ENCODE data around the gene LYAR. TPM values are rescaled to one million over a fixed set of nuclear protein-coding genes. Genes with fewer than 3 reads are reported as not detected.
A peak's percentile ranks its signal among the peaks of the same experiment; 100 is the strongest.

The LYAR gene
- total RNA-seq, 2 donors from 2014 or later = 14.2 to 20.8 TPM

DNA sequence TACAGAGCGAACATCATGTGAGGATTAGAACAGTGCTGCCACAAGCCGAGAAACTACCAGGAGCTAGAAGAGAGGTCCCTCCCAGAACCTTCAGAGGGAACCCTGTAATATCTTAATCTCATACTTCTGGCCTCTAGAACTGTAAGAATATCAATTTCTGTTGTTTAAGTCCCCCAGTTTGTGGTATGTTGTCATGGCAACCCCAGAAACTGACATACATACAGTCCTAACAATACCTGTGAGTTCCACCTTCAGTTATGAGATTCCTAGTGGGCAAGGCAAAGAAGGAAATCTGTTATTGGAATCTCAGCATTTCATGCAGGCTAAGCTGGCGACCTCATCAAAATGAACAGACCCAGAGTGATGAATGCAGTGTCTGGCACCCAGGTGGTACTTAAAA lies 42.6 kb upstream of the LYAR start:
- H3K4me3 ChIP-seq = no peak overlapping the region
- H3K36me3 ChIP-seq = no peaks in the 10 kb centered on the region
- no peak overlapping the region for H3K27ac ChIP-seq
- DNase-seq (ENCODE audit: low spot score) = no peak
- no peaks in the 10 kb centered on the region for H3K4me1 ChIP-seq
- H3K27me3 ChIP-seq = no peaks in the 10 kb centered on the region
- TF ChIP-seq, protein P1, sequence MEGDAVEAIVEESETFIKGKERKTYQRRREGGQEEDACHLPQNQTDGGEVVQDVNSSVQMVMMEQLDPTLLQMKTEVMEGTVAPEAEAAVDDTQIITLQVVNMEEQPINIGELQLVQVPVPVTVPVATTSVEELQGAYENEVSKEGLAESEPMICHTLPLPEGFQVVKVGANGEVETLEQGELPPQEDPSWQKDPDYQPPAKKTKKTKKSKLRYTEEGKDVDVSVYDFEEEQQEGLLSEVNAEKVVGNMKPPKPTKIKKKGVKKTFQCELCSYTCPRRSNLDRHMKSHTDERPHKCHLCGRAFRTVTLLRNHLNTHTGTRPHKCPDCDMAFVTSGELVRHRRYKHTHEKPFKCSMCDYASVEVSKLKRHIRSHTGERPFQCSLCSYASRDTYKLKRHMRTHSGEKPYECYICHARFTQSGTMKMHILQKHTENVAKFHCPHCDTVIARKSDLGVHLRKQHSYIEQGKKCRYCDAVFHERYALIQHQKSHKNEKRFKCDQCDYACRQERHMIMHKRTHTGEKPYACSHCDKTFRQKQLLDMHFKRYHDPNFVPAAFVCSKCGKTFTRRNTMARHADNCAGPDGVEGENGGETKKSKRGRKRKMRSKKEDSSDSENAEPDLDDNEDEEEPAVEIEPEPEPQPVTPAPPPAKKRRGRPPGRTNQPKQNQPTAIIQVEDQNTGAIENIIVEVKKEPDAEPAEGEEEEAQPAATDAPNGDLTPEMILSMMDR (IDR thresholded peaks at IDR 0.05) = no peak
- no peaks in the 10 kb centered on the region for H3K9me3 ChIP-seq

DNA sequence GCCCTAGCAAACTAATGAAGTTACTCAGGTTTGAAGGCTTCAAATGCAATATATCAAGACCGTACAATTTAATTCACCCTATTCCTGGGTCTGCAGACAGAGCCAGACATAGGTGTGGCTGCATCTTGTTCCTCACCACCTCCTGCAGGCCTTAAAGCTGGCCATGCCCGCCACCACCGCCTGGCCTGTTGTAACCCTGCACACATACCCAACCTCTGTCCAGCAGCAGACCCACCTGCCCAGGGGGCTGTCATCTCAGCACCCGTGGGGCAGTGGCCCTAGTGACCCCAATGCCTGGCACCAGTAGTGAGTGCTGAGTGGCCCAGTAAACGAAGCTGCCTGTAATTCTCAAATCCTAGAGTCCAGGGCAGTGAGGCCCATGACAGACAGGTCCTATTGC lies 40.8 kb upstream of the LYAR start:
- no peaks in the 10 kb centered on the region for H3K27me3 ChIP-seq
- H3K36me3 ChIP-seq = no peaks in the 10 kb centered on the region
- no peaks in the 10 kb centered on the region for H3K9me3 ChIP-seq
- TF ChIP-seq, protein P1 (IDR thresholded peaks at IDR 0.05) = no peak
- no peak overlapping the region for H3K4me3 ChIP-seq
- no peaks in the 10 kb centered on the region for H3K4me1 ChIP-seq
- H3K27ac ChIP-seq = no peak overlapping the region
- no peak for DNase-seq (ENCODE audit: low spot score)

DNA sequence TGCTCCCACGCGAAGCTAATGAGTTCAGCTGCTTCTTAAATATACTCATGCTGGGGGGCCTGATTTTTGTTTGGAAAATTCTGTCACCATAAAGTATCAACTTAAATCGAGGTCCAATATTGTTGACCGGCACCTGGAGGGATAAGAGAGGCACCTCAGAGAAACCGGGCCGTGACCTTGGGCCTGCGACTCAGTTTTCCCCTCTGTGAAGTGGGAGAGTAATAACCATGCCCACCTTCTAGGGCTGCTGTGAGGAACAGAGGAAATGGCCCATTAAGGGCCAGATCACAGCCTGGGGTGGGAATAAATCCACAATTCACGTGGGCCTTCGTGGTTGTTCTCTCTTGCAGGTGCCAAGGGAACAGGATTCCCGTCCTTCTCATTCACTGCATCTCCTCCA lies 39.5 kb upstream of the LYAR start:
- TF ChIP-seq, protein P1 (IDR thresholded peaks at IDR 0.05) = no peak

DNA sequence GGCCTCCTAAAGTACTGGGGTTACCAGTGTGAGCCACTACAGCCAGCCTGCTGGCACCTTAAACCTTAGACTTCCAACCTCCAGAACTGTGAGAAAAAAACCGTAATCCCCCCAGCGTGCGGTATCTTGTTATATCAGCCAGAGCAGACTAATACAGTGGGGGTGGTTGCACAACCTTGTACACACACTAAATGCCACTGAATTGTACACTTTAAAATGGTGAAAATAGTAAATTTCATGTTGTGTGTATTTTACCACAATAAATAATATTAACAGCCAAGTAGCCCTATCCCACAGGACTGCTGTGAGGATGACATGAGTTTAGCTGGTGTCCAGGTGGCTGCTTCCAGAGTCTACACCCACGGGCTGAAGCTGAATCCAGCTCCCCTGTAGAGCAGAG lies 38.9 kb upstream of the LYAR start:
- Histone ChIP-seq H3K4me1 (no peaks in the 10 kb centered on the region), H3K36me3 (no peaks in the 10 kb centered on the region), H3K4me3 (no peak overlapping the region), H3K27me3 (no peaks in the 10 kb centered on the region), H3K9me3 (no peaks in the 10 kb centered on the region), H3K27ac (no peak overlapping the region)
- TF ChIP-seq, protein P1 (IDR thresholded peaks at IDR 0.05) = no peak
- DNase-seq (ENCODE audit: low spot score) = no peak

More for the DNA sequence above, 39.5 kb upstream of the LYAR start:
- Histone ChIP-seq H3K36me3 (no peaks in the 10 kb centered on the region), H3K4me3 (no peak overlapping the region), H3K9me3 (no peaks in the 10 kb centered on the region), H3K4me1 (no peaks in the 10 kb centered on the region), H3K27ac (no peak overlapping the region), H3K27me3 (no peaks in the 10 kb centered on the region)
- DNase-seq (ENCODE audit: low spot score) = no peak

DNA sequence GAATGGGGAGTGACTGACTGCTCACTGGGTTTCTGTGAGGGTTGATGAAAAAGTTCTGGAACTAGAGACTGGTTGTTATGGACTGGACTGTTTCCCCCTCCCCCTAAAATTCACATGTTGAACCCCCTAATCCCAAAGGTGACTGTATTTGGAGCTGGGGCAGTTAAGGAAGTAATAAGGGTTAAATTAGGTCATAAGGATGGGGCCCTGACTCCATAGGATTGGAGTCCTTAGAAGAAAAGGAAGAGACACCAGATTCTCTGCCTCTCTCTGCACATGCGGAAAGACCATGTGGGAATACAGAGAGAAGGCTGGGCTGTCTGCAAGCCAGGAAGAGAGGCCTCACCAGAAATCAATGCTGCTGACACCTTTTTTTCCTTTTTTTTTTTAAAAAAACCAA lies 38.3 kb upstream of the LYAR start:
- TF ChIP-seq, protein P1 (IDR thresholded peaks at IDR 0.05) = no peak
- no peak for DNase-seq (ENCODE audit: low spot score)
- H3K4me1 ChIP-seq = no peaks in the 10 kb centered on the region

DNA sequence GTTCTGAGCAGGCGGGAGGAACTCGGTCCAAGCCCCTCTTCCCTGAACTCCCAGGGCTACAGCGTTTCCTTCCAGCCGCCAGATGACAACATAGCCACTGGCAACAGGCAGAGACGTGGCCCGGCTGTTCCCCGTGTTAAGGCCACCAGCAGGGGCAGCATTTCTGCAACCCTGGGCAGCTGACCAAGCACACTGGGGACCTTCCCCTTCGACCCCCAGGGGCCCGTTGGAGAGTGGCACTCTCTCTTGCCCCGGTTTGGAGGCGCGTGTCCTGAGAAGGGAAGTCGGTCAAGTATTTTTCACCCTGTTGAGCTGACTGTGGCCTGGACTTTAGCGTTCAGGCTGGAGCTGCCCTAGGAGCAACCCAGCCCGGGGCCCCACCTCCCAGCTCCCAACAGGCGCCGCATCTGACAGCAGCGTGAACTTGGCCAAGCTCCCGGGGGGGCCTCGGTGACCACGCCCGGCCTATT lies 37.7 kb upstream of the LYAR start:
- Histone ChIP-seq H3K4me3 (no peak overlapping the region), H3K27me3 (no peaks in the 10 kb centered on the region), H3K4me1 (no peaks in the 10 kb centered on the region), H3K27ac (no peak overlapping the region), H3K9me3 (no peaks in the 10 kb centered on the region), H3K36me3 (peaks cover 2% of the 10 kb centered on the region)
- DNase-seq (ENCODE audit: low spot score) = peak; percentile 70
- TF ChIP-seq, protein P1 (IDR thresholded peaks at IDR 0.05) = peak; percentile 14 to 51

More for the DNA sequence above, 38.3 kb upstream of the LYAR start:
- H3K27ac ChIP-seq = no peak overlapping the region
- H3K27me3 ChIP-seq = no peaks in the 10 kb centered on the region
- H3K4me3 ChIP-seq = no peak overlapping the region
- no peaks in the 10 kb centered on the region for H3K9me3 ChIP-seq
- H3K36me3 ChIP-seq = no peaks in the 10 kb centered on the region

Measured in right atrium auricular region (tissue), 2 donors.